Left lung (tissue), 10 donors: ENCODE results near the gene ST14. TPM values are rescaled to one million over a fixed set of nuclear protein-coding genes. Genes with fewer than 3 reads are reported as not detected.
"Not testable (repeated sequence)": the region's sequence is repeated elsewhere in the genome, so short reads cannot be mapped to it uniquely, and the experiment has no call there.

Source experiments
- ATAC-seq: fragments of 200-7000 bp; cut with Tn5 transposase; one replicate; pipeline ENCODE4 v1.9.1; 2020; ENCODE audit warnings: moderate library complexity
- DNase-seq, 4 donors: peaks; one replicate each; pipeline ENCODE4 v3.0.0-alpha.2; 2013 to 2020
- H3K27ac ChIP-seq, 2 donors: fragments of 200-600 bp; sonication (generic) in 1 of 2; one replicate each; pipeline versions ENCODE4 v1.5.0 to v1.8.0; 2020 to 2021
- H3K27me3 ChIP-seq, 2 donors: fragments of 200-600 bp; sonication (generic) in 1 of 2; one replicate each; pipeline versions ENCODE4 v1.5.0 to v1.8.0; 2020 to 2021
- H3K36me3 ChIP-seq, 2 donors: fragments of 200-600 bp; sonication (generic) in 1 of 2; one replicate each; pipeline versions ENCODE4 v1.5.0 to v1.8.0; 2020 to 2021
- H3K4me1 ChIP-seq, 2 donors: fragments of 200-600 bp; one replicate each; pipeline ENCODE4 v1.8.0; 2021
- H3K4me3 ChIP-seq, 2 donors: fragments of 200-600 bp; sonication (generic) in 1 of 2; one replicate each; pipeline versions ENCODE4 v1.5.0 to v1.8.0; 2020 to 2021; ENCODE audit warnings: mild to moderate bottlenecking in 1 of 2
- H3K9me3 ChIP-seq, 2 donors: fragments of 200-600 bp; sonication (generic) in 1 of 2; one replicate each; pipeline versions ENCODE4 v1.5.0 to v1.8.0; 2020 to 2021
- CTCF ChIP-seq, 2 donors: fragments of 200-600 bp; sonication (generic) in 1 of 2; IDR thresholded peaks; one replicate each; pipeline versions ENCODE4 v1.5.0 to v1.8.0; 2021; ENCODE audit warnings: antibody characterized with exemption in 2 of 2
- intact Hi-C, 2 donors: fragments of 100-400 bp; cut with DNase I; formaldehyde crosslinking; loops; one replicate each; pipeline versions ENCODE4 v1.11.2 to v1.14.2; 2022
- polyA plus RNA-seq, 6 donors: library from polyadenylated mRNA; unstranded; fragments of 120-200 nt; gene quantifications; one replicate each; pipeline ENCODE4 v1.2.1, GENCODE V29; 2013; ENCODE audit not compliant: insufficient read length in 6 of 6
- total RNA-seq, 2 donors: library from RNA; stranded (reverse); fragmentation: NEBNext Ultra II Directional; extraction: Animal tissue kit (Norgen Biotek cat#: 25700); gene quantifications; one replicate each; pipeline ENCODE4 v1.2.1, GENCODE V29; 2021
- donor health status: DM: no; HTN: yes; CAD: no.
- donor health status: DM: no; HTN: no; CAD: no.

Gene ST14
- total and polyA plus RNA-seq, 8 donors = 30.6 to 107 (median 37.8) TPM

DNA sequence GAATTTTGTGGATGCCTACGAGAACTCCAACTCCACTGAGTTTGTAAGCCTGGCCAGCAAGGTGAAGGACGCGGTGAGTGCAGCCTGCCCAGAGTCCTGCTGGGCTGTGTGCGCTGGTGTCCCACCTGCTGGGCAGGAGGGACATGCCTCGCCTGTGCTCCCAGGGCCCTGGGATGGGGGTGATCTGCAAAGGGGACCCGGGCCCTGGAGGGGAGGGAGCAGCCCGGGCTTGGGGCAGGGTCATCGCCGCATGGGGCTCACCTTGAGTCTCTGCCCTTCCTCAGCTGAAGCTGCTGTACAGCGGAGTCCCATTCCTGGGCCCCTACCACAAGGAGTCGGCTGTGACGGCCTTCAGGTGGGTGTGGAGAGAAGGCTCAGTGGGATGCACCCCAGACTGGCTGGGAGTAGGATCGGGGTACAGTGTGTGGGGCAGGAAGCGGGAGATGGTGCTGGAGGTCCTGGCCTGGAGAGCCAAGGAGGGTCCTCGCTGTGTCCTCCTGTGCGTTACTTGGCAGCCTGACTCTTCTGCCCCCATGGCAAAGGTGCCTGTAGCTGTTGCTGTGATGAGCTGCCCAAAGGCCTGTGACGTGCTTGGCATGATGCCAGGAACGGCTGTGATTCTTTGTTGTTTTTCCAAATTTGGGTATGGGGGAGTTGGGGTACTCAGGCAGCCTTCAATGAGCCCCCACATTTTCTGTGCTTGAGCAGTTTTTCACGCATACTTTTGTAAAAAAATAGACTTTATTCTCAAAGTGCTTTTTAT lies 29.2 kb downstream of the ST14 start:
- TF ChIP-seq CTCF (IDR thresholded peaks at IDR 0.05) = no peak
- H3K9me3 ChIP-seq = no peaks in the 10 kb centered on the region
- no peak overlapping the region for H3K27ac ChIP-seq
- intact Hi-C loops = no loop called here
- DNase-seq = no peak
- H3K4me1 ChIP-seq = peaks cover 0 to 4% of the 10 kb centered on the region in 2 donors
- H3K4me3 ChIP-seq = no peak overlapping the region
- no peaks in the 10 kb centered on the region for H3K27me3 ChIP-seq
- H3K36me3 ChIP-seq = peaks cover 0 to under 1% of the 10 kb centered on the region in 2 donors
- no peak for ATAC-seq

DNA sequence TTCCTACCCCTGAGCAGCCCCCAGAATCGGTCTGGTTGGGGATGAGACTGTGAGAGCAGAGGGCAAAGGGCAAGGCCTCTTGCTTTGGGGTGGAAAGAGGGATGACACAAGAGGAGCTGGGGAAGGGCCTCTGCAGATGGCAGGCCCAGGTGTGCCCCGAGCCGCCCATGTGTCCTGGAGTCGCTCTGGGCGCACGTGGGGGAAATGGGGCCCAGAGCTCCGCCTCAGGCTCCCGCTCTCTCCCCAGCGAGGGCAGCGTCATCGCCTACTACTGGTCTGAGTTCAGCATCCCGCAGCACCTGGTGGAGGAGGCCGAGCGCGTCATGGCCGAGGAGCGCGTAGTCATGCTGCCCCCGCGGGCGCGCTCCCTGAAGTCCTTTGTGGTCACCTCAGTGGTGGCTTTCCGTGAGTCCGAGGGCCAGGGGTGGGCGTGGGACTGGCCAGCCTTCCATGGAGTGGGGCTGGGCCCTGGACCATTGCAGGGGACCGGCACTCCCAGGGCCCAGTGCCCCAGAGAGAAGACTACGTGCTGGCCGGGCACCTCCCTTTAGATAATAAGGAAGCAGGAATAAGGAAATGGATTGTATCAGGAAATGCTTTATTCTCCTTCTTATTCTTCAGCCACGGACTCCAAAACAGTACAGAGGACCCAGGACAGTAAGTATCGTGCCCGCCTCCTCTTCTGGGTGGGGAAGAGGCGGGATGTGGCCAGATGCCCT lies 30.1 kb downstream of the ST14 start:
- intact Hi-C loops = no loop called here
- Histone ChIP-seq H3K27me3 (no peaks in the 10 kb centered on the region), H3K4me3 (no peak overlapping the region), H3K27ac (no peak overlapping the region), H3K9me3 (no peaks in the 10 kb centered on the region), H3K36me3 (peaks cover 0 to 9% of the 10 kb centered on the region in 2 donors), H3K4me1 (peaks cover 0 to 4% of the 10 kb centered on the region in 2 donors)
- DNase-seq (peak in 1 of 4 donors; percentile 80), ATAC-seq (peak; percentile 8)
- no peak for TF ChIP-seq CTCF (IDR thresholded peaks at IDR 0.05)

DNA sequence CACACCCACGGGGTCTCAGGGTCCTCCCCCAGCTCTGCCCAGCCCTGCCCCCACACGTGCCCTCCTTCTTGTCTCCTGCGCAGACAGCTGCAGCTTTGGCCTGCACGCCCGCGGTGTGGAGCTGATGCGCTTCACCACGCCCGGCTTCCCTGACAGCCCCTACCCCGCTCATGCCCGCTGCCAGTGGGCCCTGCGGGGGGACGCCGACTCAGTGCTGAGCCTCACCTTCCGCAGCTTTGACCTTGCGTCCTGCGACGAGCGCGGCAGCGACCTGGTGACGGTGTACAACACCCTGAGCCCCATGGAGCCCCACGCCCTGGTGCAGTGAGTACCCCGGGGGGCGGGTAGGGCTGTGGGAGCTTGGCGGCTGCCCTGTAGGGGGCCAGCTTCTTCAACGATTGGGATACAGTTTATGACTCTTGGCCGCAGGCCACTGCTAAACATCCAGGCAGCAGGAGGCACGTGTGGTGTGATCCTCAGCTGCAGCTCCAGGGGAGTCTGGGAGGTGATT lies 30.8 kb downstream of the ST14 start:
- no peak for TF ChIP-seq CTCF (IDR thresholded peaks at IDR 0.05)
- no peak for ATAC-seq
- Histone ChIP-seq H3K36me3 (peaks cover 0 to 17% of the 10 kb centered on the region in 2 donors), H3K27ac (no peak overlapping the region), H3K4me3 (no peak overlapping the region), H3K4me1 (peaks cover 0 to 4% of the 10 kb centered on the region in 2 donors), H3K27me3 (no peaks in the 10 kb centered on the region), H3K9me3 (no peaks in the 10 kb centered on the region)
- DNase-seq = peak in 1 of 4 donors; percentile 77
- intact Hi-C loops = no loop called here

DNA sequence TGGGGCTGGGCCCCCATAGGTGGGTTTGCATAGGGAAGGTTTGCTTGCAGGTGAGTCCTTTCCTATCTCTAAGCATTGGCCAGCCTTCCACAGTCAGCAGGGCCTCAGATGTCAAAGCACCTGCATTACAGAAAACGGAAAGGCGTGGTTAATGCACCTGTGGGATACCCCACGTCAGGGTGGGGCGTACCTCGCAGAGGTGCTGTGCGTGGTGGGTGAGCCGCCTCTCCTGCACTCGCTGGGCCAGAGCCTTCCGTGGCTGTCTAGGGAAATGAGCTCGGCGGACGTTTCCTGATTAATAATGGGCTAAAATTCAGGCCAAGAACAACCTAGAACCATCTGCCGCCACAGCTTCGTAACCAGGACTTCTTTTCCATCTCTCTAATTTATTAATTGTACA lies 32.3 kb downstream of the ST14 start:
- intact Hi-C loops = no loop called here
- no peak for TF ChIP-seq CTCF (IDR thresholded peaks at IDR 0.05)
- Histone ChIP-seq H3K27me3 (no peaks in the 10 kb centered on the region), H3K27ac (no peak overlapping the region), H3K36me3 (peaks cover 0 to 28% of the 10 kb centered on the region in 2 donors), H3K9me3 (no peaks in the 10 kb centered on the region), H3K4me1 (peaks cover 0 to 4% of the 10 kb centered on the region in 2 donors), H3K4me3 (no peak overlapping the region)
- no peak for DNase-seq
- ATAC-seq = no peak

DNA sequence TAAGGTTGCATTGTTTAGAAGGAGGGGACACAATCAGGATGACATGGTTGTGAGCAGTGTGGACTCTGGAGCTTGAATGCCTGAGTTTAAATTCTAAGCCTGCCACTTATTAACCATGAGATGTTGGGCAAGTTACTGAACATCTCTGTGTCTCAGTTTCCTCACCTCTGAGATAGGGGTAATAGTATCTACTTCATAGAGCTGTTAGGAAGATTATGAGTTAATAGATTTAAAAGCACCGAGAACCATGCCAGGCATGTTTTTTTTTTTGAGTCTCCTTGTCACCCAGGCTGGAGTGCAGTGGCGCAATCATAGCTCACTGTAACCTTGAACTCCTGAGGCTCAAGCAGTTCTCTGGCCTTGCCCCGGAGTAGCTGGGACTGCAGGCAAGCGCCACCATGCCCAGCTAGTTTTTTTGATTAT lies 33.3 kb downstream of the ST14 start:
- Histone ChIP-seq H3K4me3 (no peak overlapping the region), H3K27me3 (no peaks in the 10 kb centered on the region), H3K36me3 (peaks cover 0 to 37% of the 10 kb centered on the region in 2 donors), H3K4me1 (peaks cover 0 to 4% of the 10 kb centered on the region in 2 donors), H3K27ac (no peak overlapping the region), H3K9me3 (no peaks in the 10 kb centered on the region)
- intact Hi-C loops = no loop called here
- no peak for TF ChIP-seq CTCF (IDR thresholded peaks at IDR 0.05)
- ATAC-seq = peak; percentile 81
- no peak for DNase-seq

- H3K36me3 ChIP-seq = peaks cover 0 to 44% of the 10 kb centered on the region in 2 donors
Measured at GRCh38 chr11:130193551-130193950, 34.0 kb downstream of the ST14 start.

More at GRCh38 chr11:130193551-130193950, 34.0 kb downstream of the ST14 start:
- H3K27ac ChIP-seq, ATAC-seq, H3K4me3 ChIP-seq, H3K9me3 ChIP-seq, intact Hi-C loops, H3K4me1 ChIP-seq, H3K27me3 ChIP-seq, DNase-seq: not testable (repeated sequence)
